GM12865 (cell line): ENCODE results near the gene FMO1.

ENCODE experiments used
- DNase-seq: peaks from one replicate; pipeline ENCODE4 v3.0.0; 2010; ENCODE audit warnings: low read depth
- H3K4me3 ChIP-seq: 2 replicates; pipeline ENCODE4 v1.5.1; 2011; ENCODE audit warnings: mild to moderate bottlenecking, low read depth, low read length, control low read depth
- TF ChIP-seq, protein P1 (sequence below): IDR thresholded peaks from 2 replicates; pipeline ENCODE4 v1.5.1; 2011; ENCODE audit warnings: low read length, control low read depth, low read depth, inconsistent platforms; ENCODE audit not compliant: insufficient read depth; ENCODE audit errors: missing control alignments

Gene FMO1

DNA sequence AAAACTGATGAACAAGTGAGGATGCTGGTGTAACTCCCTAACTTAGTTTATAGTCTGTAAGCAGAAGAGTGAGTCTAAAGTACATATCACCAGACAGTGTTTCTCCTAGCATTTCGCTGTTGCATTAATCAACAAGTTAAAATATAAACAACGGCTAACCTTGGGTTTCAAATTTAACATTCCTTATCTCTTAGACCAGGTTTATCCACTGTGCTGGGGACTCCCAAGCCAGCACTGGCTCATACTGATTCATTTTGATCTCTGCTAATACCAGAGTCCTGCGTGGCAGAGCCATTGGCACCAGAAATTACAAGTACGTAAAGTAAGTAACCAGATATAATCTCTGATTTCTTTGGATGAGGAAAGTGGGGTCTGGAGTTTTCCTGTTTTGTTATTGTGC lies at the start of gene FMO1:
TSS of gene FMO1 (plus strand) at position 193 of the 400 bp plus-strand sequence. CDS start 9,594 bp downstream, outside the sequence.
- DNase-seq = no peak
- H3K4me3 ChIP-seq = no peak within 1 kb of the TSS
- TF ChIP-seq, protein P1, sequence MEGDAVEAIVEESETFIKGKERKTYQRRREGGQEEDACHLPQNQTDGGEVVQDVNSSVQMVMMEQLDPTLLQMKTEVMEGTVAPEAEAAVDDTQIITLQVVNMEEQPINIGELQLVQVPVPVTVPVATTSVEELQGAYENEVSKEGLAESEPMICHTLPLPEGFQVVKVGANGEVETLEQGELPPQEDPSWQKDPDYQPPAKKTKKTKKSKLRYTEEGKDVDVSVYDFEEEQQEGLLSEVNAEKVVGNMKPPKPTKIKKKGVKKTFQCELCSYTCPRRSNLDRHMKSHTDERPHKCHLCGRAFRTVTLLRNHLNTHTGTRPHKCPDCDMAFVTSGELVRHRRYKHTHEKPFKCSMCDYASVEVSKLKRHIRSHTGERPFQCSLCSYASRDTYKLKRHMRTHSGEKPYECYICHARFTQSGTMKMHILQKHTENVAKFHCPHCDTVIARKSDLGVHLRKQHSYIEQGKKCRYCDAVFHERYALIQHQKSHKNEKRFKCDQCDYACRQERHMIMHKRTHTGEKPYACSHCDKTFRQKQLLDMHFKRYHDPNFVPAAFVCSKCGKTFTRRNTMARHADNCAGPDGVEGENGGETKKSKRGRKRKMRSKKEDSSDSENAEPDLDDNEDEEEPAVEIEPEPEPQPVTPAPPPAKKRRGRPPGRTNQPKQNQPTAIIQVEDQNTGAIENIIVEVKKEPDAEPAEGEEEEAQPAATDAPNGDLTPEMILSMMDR = no peak

DNA sequence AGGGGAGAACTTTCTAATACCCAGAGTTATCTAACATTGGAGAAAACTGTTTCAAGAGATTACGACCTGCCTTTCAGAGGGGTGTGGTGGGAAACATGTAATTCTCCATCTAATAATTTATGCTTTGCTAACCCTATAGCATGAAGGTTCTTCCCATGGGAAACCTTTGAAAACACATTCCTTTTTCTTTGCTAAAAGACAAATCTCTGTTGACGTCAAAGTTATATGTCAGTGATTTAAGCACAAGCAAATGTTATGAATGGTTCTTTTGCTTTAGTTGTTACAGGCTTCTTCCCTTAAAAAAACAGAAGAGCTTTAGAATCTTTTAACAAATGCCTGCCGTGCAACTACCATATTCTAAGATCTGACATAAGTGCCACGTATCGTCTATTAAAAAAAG lies 44.0 kb upstream of the FMO1 start:
- TF ChIP-seq, protein P1 = no peak
- no peak for DNase-seq
- no peak overlapping the region for H3K4me3 ChIP-seq

- TF ChIP-seq, protein P1 = no peak
- no peak for DNase-seq
- H3K4me3 ChIP-seq = no peak overlapping the region
These were observed 41.9 kb upstream of the FMO1 start for GRCh38 chr1:171206204-171206977.

DNA sequence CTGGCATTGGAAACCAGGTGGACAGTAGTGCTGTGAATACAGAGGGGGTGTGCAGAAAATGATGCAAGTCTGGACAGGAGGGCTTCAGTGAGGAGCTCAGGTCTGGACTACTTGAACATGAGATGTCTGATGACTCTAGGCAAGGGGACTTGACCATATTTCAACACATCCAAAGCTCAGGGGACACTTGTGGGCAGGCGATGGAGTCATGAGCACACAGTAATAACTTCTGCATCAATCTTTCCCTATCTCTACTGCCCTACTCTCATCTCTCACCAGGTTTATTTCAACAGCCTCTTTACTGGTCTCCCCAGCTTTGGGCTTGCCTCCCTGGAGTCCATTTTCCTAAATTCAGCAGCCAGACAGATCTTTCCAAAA lies 41.3 kb upstream of the FMO1 start:
- no peak overlapping the region for H3K4me3 ChIP-seq
- TF ChIP-seq, protein P1 = no peak
- no peak for DNase-seq

DNA sequence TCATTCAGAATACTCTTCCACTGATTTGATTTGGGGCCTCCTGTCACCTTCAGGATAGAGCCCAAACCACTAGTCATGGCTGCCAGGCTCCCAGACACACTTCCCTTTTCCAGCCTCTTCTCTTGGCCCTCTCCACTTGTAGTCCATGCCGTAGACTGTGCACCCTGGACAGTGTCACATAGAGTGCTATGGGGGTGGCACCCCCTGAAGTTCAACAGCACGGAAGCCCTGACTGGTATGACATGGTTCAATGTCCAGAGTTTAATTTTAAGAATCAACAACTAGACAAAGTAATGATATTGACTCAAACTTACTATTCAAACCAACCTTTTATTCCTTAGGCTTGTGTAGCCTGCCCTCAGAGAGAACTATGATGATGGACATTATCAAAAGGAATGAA lies 40.9 kb upstream of the FMO1 start:
- TF ChIP-seq, protein P1 = no peak
- no peak overlapping the region for H3K4me3 ChIP-seq
- no peak for DNase-seq

DNA sequence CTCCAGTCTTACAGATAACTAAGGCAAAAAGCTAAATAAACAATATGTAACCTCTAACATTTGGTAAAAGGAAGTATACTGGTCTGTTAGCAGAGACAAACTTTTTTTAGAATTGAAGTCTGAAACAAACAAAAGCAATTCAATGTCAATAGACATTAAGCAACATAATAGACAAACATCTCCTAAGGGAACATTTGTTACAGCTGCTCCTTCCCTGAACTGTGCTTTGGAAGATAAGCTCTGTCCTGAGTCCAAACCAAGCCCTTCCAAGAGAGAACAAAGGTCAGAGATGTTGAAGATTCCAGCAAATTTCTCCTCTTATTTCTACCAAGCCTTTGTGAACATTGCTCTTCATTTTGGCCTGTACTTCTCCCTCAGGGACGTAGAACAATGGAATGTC lies 37.9 kb upstream of the FMO1 start:
- TF ChIP-seq, protein P1 = no peak
- H3K4me3 ChIP-seq = no peak overlapping the region
- DNase-seq = no peak
